ENCODE data around the gene SGMS1.

The SGMS1 gene

GRCh38 chr10:50332108-50332842 lies 291.5 kb downstream of the SGMS1 start:
- Histone ChIP-seq H3K36me3 (ENCODE audit: control insufficient read depth, low read length) (peaks cover 41% of the 10 kb centered on the region), H3K9me2 (replicated peaks; ENCODE audit: control insufficient read depth, low read length) (no peaks in the 10 kb centered on the region), H3K4me3 (ENCODE audit: low read length) (no peak overlapping the region), H3K9me3 (ENCODE audit: control insufficient read depth, insufficient read depth, low read length) (no peaks in the 10 kb centered on the region), H4K20me1 (ENCODE audit: control insufficient read depth, insufficient read depth, low read depth, low read length) (no peaks in the 10 kb centered on the region), H3K27ac (ENCODE audit: low read depth, low read length) (no peak overlapping the region), H3K27me3 (ENCODE audit: control insufficient read depth, low read length) (no peaks in the 10 kb centered on the region), H3K4me2 (ENCODE audit: low read length) (no peak overlapping the region), H3K79me2 (ENCODE audit: control insufficient read depth, low read length) (peaks cover 29% of the 10 kb centered on the region), H3K4me1 (ENCODE audit: control insufficient read depth, low read length) (peaks cover 16% of the 10 kb centered on the region), H3F3A (ENCODE audit: control insufficient read depth, insufficient read depth) (no peaks in the 10 kb centered on the region)
- TF ChIP-seq CTCF (IDR thresholded peaks at IDR 0.05; ENCODE audit: low read depth, low read length, poor library complexity, severe bottlenecking): no peak
- no peak for TF ChIP-seq EZH2phosphoT487 (IDR thresholded peaks at IDR 0.05; ENCODE audit: borderline replicate concordance, low read length)

GRCh38 chr10:50331486-50331885 lies 292.3 kb downstream of the SGMS1 start:
- Histone ChIP-seq H3K4me2 (ENCODE audit: low read length) (no peak overlapping the region), H3K36me3 (ENCODE audit: control insufficient read depth, low read length) (peaks cover 46% of the 10 kb centered on the region), H3K79me2 (ENCODE audit: control insufficient read depth, low read length) (peaks cover 24% of the 10 kb centered on the region), H3K9me2 (replicated peaks; ENCODE audit: control insufficient read depth, low read length) (no peaks in the 10 kb centered on the region), H3F3A (ENCODE audit: control insufficient read depth, insufficient read depth) (no peaks in the 10 kb centered on the region), H3K4me3 (ENCODE audit: low read length) (no peak overlapping the region), H3K9me3 (ENCODE audit: control insufficient read depth, insufficient read depth, low read length) (no peaks in the 10 kb centered on the region), H4K20me1 (ENCODE audit: control insufficient read depth, insufficient read depth, low read depth, low read length) (no peaks in the 10 kb centered on the region), H3K27ac (ENCODE audit: low read depth, low read length) (no peak overlapping the region), H3K4me1 (ENCODE audit: control insufficient read depth, low read length) (peaks cover 16% of the 10 kb centered on the region), H3K27me3 (ENCODE audit: control insufficient read depth, low read length) (no peaks in the 10 kb centered on the region)
- TF ChIP-seq EZH2phosphoT487 (IDR thresholded peaks at IDR 0.05; ENCODE audit: borderline replicate concordance, low read length): no peak
- TF ChIP-seq CTCF (IDR thresholded peaks at IDR 0.05; ENCODE audit: low read depth, low read length, poor library complexity, severe bottlenecking): no peak

DNA sequence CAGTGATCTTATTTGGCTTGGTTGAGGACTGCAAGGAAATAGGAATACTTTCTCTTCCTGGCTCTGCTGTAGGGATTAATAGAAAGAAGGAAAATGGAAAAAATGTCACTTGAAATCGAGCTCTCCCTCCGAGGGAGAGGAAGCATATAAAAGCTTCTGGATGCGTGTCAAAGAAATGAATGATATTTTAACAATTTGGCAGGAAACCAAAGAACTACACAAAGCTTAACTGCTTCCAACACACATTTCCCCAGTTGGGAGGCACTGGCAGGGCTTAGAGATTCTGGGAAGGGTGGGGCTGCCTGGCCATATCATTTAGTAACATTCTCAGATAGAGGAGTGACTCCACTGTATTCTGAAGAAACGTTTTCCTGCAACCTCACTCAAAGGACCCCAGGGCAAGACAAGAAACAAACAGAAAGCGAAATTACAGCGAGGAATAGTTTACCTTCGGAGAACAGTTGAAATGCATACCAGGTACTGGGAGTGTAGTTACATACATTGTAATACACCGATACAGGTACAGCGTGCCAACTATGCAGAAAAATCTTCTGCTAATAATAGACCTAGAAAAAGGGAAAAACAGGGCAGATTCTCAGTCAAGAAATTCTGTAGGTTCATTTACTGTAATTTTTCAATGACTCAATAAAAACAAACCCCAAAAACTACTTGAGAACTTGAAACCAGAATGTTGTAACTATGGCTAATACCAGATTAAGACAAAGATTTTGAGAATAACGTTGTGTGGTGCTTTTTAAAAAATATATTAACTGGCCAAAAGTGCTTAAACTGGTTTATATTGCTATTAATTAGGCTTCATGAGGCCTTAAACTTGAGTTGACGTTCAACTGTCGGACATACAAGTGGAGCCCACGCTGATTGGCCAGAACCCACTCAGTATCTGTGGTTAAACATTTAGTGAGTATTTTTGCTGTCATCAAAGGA lies 296.7 kb downstream of the SGMS1 start:
- peaks cover 53% of the 10 kb centered on the region for H3K36me3 ChIP-seq (ENCODE audit: control insufficient read depth, low read length)
- H3K79me2 ChIP-seq (ENCODE audit: control insufficient read depth, low read length): peaks cover 3% of the 10 kb centered on the region; the same call in 1 of the 2 replicates
- no peaks in the 10 kb centered on the region for H4K20me1 ChIP-seq (ENCODE audit: control insufficient read depth, insufficient read depth, low read depth, low read length)
- H3F3A ChIP-seq (ENCODE audit: control insufficient read depth, insufficient read depth): no peaks in the 10 kb centered on the region
- H3K4me1 ChIP-seq (ENCODE audit: control insufficient read depth, low read length): no peaks in the 10 kb centered on the region
- no peaks in the 10 kb centered on the region for H3K9me2 ChIP-seq (replicated peaks; ENCODE audit: control insufficient read depth, low read length)
- H3K27me3 ChIP-seq (ENCODE audit: control insufficient read depth, low read length): no peaks in the 10 kb centered on the region
- no peak overlapping the region for H3K27ac ChIP-seq (ENCODE audit: low read depth, low read length)
- no peak for TF ChIP-seq CTCF (IDR thresholded peaks at IDR 0.05; ENCODE audit: low read depth, low read length, poor library complexity, severe bottlenecking)
- TF ChIP-seq EZH2phosphoT487 (IDR thresholded peaks at IDR 0.05; ENCODE audit: borderline replicate concordance, low read length): no peak
- H3K4me3 ChIP-seq (ENCODE audit: low read length): no peak overlapping the region
- no peaks in the 10 kb centered on the region for H3K9me3 ChIP-seq (ENCODE audit: control insufficient read depth, insufficient read depth, low read length)
- no peak overlapping the region for H3K4me2 ChIP-seq (ENCODE audit: low read length)

Measured in DOHH2 (cell line).